IMR-90 (cell line): ENCODE data around the gene GFOD2. TPM values are rescaled to one million over a fixed set of nuclear protein-coding genes. Genes with fewer than 3 reads are reported as not detected.

Source experiments
- ATAC-seq: fragments of 200-7000 bp; cut with Tn5 transposase; 2 replicates; pipeline ENCODE4 v1.9.1; 2020; ENCODE audit warnings: low read depth, mild to moderate bottlenecking, moderate library complexity
- BruUV-seq: library from RNA; stranded (reverse); fragments of 400-500 nt; replicated peaks from 2 replicates; lab custom pipeline; 2021; lab: Mats Ljungman, UMichigan
- CTCF ChIA-PET: fragments of 300-600 bp; formaldehyde crosslinking; extraction: SDS; loops from one replicate; lab custom pipeline; 2021; ENCODE audit warnings: antibody characterized with exemption; lab: Yijun Ruan, JAX
- POLR2A ChIA-PET: fragments of 300-600 bp; sonication (Branson Sonifier 250); formaldehyde crosslinking; loops from one replicate; lab custom pipeline; 2022; ENCODE audit warnings: antibody characterized with exemption; ENCODE audit not compliant: unreplicated experiment; lab: Charles Lee
- DNase-seq: peaks from one replicate; pipeline ENCODE4 v3.0.0; 2013
- H2AFZ ChIP-seq: replicated peaks from 2 replicates; pipeline ENCODE3; 2013; ENCODE audit warnings: low read length, mild to moderate bottlenecking; ENCODE audit not compliant: poor library complexity
- H2AK5ac ChIP-seq: 2 replicates; pipeline ENCODE4 v1.6.1; 2013; ENCODE audit warnings: low read depth, low read length, inconsistent platforms
- H2AK9ac ChIP-seq: replicated peaks from 2 replicates; pipeline ENCODE3; 2013; ENCODE audit warnings: mild to moderate bottlenecking, low read depth, low read length, moderate library complexity; ENCODE audit not compliant: poor library complexity
- H2BK120ac ChIP-seq: 2 replicates; pipeline ENCODE4 v1.6.1; 2013; ENCODE audit warnings: low read depth, low read length, inconsistent platforms
- H2BK15ac ChIP-seq: 3 replicates; pipeline ENCODE4 v1.6.1; 2013; ENCODE audit warnings: low read depth, low read length, inconsistent platforms
- H2BK20ac ChIP-seq: 2 replicates; pipeline ENCODE4 v1.6.1; 2013; ENCODE audit warnings: low read depth, mild to moderate bottlenecking, inconsistent platforms, low read length, moderate library complexity
- H2BK5ac ChIP-seq: 2 replicates; pipeline ENCODE4 v1.6.1; 2013; ENCODE audit warnings: mild to moderate bottlenecking, low read depth, low read length, inconsistent platforms; ENCODE audit not compliant: poor library complexity, severe bottlenecking
- H3K14ac ChIP-seq: replicated peaks from 2 replicates; pipeline ENCODE4 v1.6.1; 2013; ENCODE audit warnings: low read depth, low read length, inconsistent platforms
- H3K18ac ChIP-seq: 2 replicates; pipeline ENCODE4 v1.6.1; 2013; ENCODE audit warnings: low read depth, low read length, control low read depth
- H3K23ac ChIP-seq: 2 replicates; pipeline ENCODE4 v1.6.1; 2013; ENCODE audit warnings: low read depth, low read length, inconsistent platforms
- H3K27ac ChIP-seq: 2 replicates; pipeline ENCODE4 v1.5.1; 2013; ENCODE audit warnings: mild to moderate bottlenecking, control low read depth, low read length; ENCODE audit not compliant: insufficient read depth
- H3K27me3 ChIP-seq: 2 replicates; pipeline ENCODE4 v1.6.1; 2013; ENCODE audit warnings: low read length; ENCODE audit not compliant: control insufficient read depth, insufficient read depth
- H3K36me3 ChIP-seq: 2 replicates; pipeline ENCODE4 v1.6.1; 2013; ENCODE audit warnings: low read length, mixed read lengths; ENCODE audit not compliant: control insufficient read depth, insufficient read depth
- H3K4ac ChIP-seq: 2 replicates; pipeline ENCODE4 v1.6.1; 2013; ENCODE audit warnings: low read depth, low read length, inconsistent platforms
- H3K4me1 ChIP-seq: 2 replicates; pipeline ENCODE4 v1.6.1; 2013; ENCODE audit warnings: low read length, mixed read lengths; ENCODE audit not compliant: control insufficient read depth, insufficient read depth
- H3K4me2 ChIP-seq: 2 replicates; pipeline ENCODE4 v1.6.1; 2013; ENCODE audit warnings: low read depth, mild to moderate bottlenecking, control low read depth, low read length, moderate library complexity
- H3K4me3 ChIP-seq: 2 replicates; pipeline ENCODE4 v1.5.1; 2013; ENCODE audit warnings: low read depth, mild to moderate bottlenecking, control low read depth, low read length, moderate library complexity; ENCODE audit not compliant: insufficient read depth
- H3K56ac ChIP-seq: 2 replicates; pipeline ENCODE4 v1.6.1; 2013; ENCODE audit warnings: low read length, inconsistent platforms; ENCODE audit not compliant: insufficient read depth; ENCODE audit errors: extremely low read depth
- H3K79me1 ChIP-seq, 2 experiments: 2 replicates each; pipeline ENCODE4 v1.6.1; 2013; ENCODE audit warnings: low read length in 2 of 2, inconsistent platforms in 1 of 2, low read depth in 1 of 2
- H3K9ac ChIP-seq: 2 replicates; pipeline ENCODE4 v1.6.1; 2013; ENCODE audit warnings: low read depth, low read length, control low read depth
- H3K9me1 ChIP-seq: 2 replicates; pipeline ENCODE4 v1.6.1; 2013; ENCODE audit warnings: low read length, inconsistent platforms; ENCODE audit not compliant: insufficient read depth
- H3K9me3 ChIP-seq: 2 replicates; pipeline ENCODE4 v1.6.1; 2013; ENCODE audit warnings: low read length; ENCODE audit not compliant: control insufficient read depth, insufficient read depth
- H4K20me1 ChIP-seq: 2 replicates; pipeline ENCODE4 v1.6.1; 2013; ENCODE audit warnings: low read length, inconsistent platforms; ENCODE audit not compliant: insufficient read depth
- H4K5ac ChIP-seq: 2 replicates; pipeline ENCODE4 v1.6.1; 2013; ENCODE audit warnings: mild to moderate bottlenecking, low read depth, low read length, control low read depth
- H4K8ac ChIP-seq, 2 experiments: 2 replicates each; pipeline ENCODE4 v1.6.1; 2013; ENCODE audit warnings: low read depth in 2 of 2, low read length in 2 of 2, control low read depth in 1 of 2, inconsistent platforms in 1 of 2
- H4K91ac ChIP-seq: 2 replicates; pipeline ENCODE4 v1.6.1; 2013; ENCODE audit warnings: low read depth, low read length, inconsistent platforms; ENCODE audit not compliant: insufficient read depth
- BHLHE40 ChIP-seq: fragments of 150-350 bp; IDR thresholded peaks from 2 replicates; pipeline ENCODE4 v1.6.1; 2016; ENCODE audit warnings: mild to moderate bottlenecking, low read depth, low read length
- CEBPB ChIP-seq: IDR thresholded peaks from 2 replicates; pipeline ENCODE4 v1.6.1; 2012; ENCODE audit warnings: low read depth, low read length, improper control_type of control experiment
- CHD1 ChIP-seq: IDR thresholded peaks from 2 replicates; pipeline ENCODE4 v1.6.1; 2012; ENCODE audit warnings: low read depth, low read length, improper control_type of control experiment
- FOS ChIP-seq: fragments of 150-350 bp; IDR thresholded peaks from 2 replicates; pipeline ENCODE4 v1.6.1; 2016; ENCODE audit warnings: low read depth, low read length
- MAFK ChIP-seq: IDR thresholded peaks from 2 replicates; pipeline ENCODE4 v1.6.1; 2012; ENCODE audit warnings: low read depth, low read length, improper control_type of control experiment
- RAD21 ChIP-seq: IDR thresholded peaks from 2 replicates; pipeline ENCODE4 v1.6.1; 2012; ENCODE audit warnings: low read length, improper control_type of control experiment
- RCOR1 ChIP-seq: IDR thresholded peaks from 2 replicates; pipeline ENCODE4 v1.6.1; 2012; ENCODE audit warnings: mild to moderate bottlenecking, low read length, improper control_type of control experiment; ENCODE audit not compliant: insufficient replicate concordance
- RFX5 ChIP-seq: IDR thresholded peaks from 2 replicates; pipeline ENCODE4 v1.8.0; 2012; ENCODE audit warnings: low read depth, mild to moderate bottlenecking, low read length, moderate library complexity
- SMC3 ChIP-seq: fragments of 150-350 bp; IDR thresholded peaks from 2 replicates; pipeline ENCODE4 v1.6.1; 2016; ENCODE audit warnings: low read depth, mild to moderate bottlenecking, antibody characterized with exemption, low read length, moderate library complexity
- WGBS, 2 experiments: methylation state at CpG; one replicate each; pipeline versions ENCODE4 v1.1.5 to v1.1.7; 2013; ENCODE audit warnings: missing lambda C conversion rate in 2 of 2; ENCODE audit not compliant: insufficient read length in 1 of 2; ENCODE audit errors: extremely low coverage in 2 of 2; 5-methylcytosine and 5-hydroxymethylcytosine counted together
- dilution Hi-C: fragments of 300-500 bp; cut with HindIII; formaldehyde crosslinking; loops from one replicate; pipeline ENCODE4 v1.14.3; 2018; ENCODE audit warnings: low sequenced_read_pairs; ENCODE audit not compliant: unreplicated experiment
- in situ Hi-C: fragments of 300-500 bp; cut with MboI; formaldehyde crosslinking; loops from 3 replicates; pipeline ENCODE4 v1.14.3; 2019; ENCODE audit warnings: low sequenced_read_pairs, inconsistent platforms, mixed read lengths
- intact Hi-C: fragments of 100-400 bp; cut with micrococcal nuclease; formaldehyde crosslinking; loops from 2 replicates; pipeline ENCODE4 v1.10.0; 2022
- polyA plus RNA-seq, 3 experiments: library from polyadenylated mRNA; depleted of rRNA; stranded (reverse); fragments of >200 nt; gene quantifications; 2 replicates each; pipeline ENCODE4 v1.2.3, GENCODE V29; 2012; ENCODE audit warnings: low replicate concordance in 1 of 3
- total RNA-seq: library from RNA; depleted of rRNA; stranded (reverse); fragments of >200 nt; gene quantifications from 2 replicates; pipeline ENCODE4 v1.2.3, GENCODE V29; 2012
- TF ChIP-seq, protein P1 (sequence below): fragments of 150-350 bp; IDR thresholded peaks from 2 replicates; pipeline ENCODE4 v1.6.1; 2016; ENCODE audit warnings: low read depth, mild to moderate bottlenecking, low read length, moderate library complexity, borderline replicate concordance
- TF ChIP-seq, protein P2 (sequence below): conservative IDR thresholded peaks from 2 replicates; pipeline ENCODE4 v1.5.1; 2012; ENCODE audit warnings: mild to moderate bottlenecking, low read depth, low read length, improper control_type of control experiment
- TF ChIP-seq, protein P3 (sequence below): fragments of 150-350 bp; IDR thresholded peaks from 2 replicates; pipeline ENCODE4 v1.6.1; 2017; ENCODE audit warnings: mild to moderate bottlenecking, antibody characterized with exemption, low read length, low read depth

The GFOD2 gene
- total and polyA plus RNA-seq, 2 of the 4 experiments (the other 2 are of a cell fraction), result 12.3 to 18.1 TPM

DNA sequence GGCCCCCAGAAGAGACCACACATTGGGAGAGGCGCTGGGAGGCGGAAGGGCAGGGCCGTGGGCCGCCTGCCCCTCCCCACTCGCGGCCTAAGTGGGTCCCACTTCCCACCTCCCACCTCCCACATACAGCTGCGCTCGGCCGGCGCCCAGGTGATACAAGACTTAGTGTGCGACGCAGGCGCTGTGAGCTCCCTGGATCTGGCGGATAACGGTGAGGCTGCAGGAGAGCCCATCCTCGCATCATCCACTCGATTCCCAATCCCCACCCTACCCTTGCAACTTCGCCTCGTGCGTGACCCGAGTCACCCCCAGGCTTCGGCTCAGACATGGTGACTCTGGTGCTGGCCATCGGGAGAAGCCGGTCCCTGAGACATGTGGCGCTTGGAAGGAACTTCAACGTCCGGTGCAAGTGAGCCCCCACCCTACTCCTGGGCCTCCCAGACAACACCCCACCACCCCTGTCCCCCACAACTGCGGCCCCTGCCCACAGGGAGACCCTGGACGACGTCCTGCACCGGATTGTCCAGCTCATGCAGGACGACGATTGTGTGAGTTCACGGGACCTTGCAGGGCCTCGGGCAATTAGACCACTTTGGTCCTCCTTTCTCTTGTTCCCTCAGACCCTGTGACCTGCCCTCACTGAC is 70.2 kb downstream of the GFOD2 start:
- Histone ChIP-seq H3K4me2 (no peak overlapping the region), H4K5ac (no peak overlapping the region), H2AK9ac (peak overlapping the region; percentile 55), H2BK5ac (no peak overlapping the region), H3K56ac (no peak overlapping the region), H2BK20ac (no peak overlapping the region), H2BK120ac (no peak overlapping the region), H3K14ac (no peak overlapping the region), H3K9ac (no peak overlapping the region), H3K18ac (no peak overlapping the region), H3K4me1 (peaks cover 4% of the 10 kb centered on the region; the same call in 1 of the 2 replicates), H4K91ac (no peak overlapping the region), H3K27ac (no peak overlapping the region), H4K20me1 (peaks cover 9% of the 10 kb centered on the region), H3K4ac (no peak overlapping the region), H3K27me3 (peaks cover 79% of the 10 kb centered on the region), H3K9me3 (no peaks in the 10 kb centered on the region), H3K23ac (no peak overlapping the region; the same call in 1 of the 2 replicates), H3K9me1 (no peaks in the 10 kb centered on the region), H2BK15ac (no peak overlapping the region), H4K8ac (no peak overlapping the region), H3K79me1 (no peaks in the 10 kb centered on the region), H3K36me3 (no peaks in the 10 kb centered on the region), H2AK5ac (no peak overlapping the region), H2AFZ (peak overlapping the region; percentile 32), H3K4me3 (no peak overlapping the region)
- ChIA-PET CTCF (interaction anchor here (0.7 to 1.1 kb wide), 2 partner anchors 19 to 128 kb away, joined by 3 to 4 read pairs; no protein-coding TSS in a partner anchor), POLR2A (interaction anchor here (0.6 kb wide), 1 partner anchor 128 kb away, joined by 13 read pairs; no protein-coding TSS in a partner anchor)
- TF ChIP-seq, protein P1, sequence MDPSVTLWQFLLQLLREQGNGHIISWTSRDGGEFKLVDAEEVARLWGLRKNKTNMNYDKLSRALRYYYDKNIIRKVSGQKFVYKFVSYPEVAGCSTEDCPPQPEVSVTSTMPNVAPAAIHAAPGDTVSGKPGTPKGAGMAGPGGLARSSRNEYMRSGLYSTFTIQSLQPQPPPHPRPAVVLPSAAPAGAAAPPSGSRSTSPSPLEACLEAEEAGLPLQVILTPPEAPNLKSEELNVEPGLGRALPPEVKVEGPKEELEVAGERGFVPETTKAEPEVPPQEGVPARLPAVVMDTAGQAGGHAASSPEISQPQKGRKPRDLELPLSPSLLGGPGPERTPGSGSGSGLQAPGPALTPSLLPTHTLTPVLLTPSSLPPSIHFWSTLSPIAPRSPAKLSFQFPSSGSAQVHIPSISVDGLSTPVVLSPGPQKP, result no peak
- TF ChIP-seq MAFK, result no peak
- TF ChIP-seq CEBPB, result no peak
- TF ChIP-seq RAD21, result no peak
- no peak for TF ChIP-seq RFX5
- TF ChIP-seq BHLHE40, result no peak
- TF ChIP-seq, protein P2, sequence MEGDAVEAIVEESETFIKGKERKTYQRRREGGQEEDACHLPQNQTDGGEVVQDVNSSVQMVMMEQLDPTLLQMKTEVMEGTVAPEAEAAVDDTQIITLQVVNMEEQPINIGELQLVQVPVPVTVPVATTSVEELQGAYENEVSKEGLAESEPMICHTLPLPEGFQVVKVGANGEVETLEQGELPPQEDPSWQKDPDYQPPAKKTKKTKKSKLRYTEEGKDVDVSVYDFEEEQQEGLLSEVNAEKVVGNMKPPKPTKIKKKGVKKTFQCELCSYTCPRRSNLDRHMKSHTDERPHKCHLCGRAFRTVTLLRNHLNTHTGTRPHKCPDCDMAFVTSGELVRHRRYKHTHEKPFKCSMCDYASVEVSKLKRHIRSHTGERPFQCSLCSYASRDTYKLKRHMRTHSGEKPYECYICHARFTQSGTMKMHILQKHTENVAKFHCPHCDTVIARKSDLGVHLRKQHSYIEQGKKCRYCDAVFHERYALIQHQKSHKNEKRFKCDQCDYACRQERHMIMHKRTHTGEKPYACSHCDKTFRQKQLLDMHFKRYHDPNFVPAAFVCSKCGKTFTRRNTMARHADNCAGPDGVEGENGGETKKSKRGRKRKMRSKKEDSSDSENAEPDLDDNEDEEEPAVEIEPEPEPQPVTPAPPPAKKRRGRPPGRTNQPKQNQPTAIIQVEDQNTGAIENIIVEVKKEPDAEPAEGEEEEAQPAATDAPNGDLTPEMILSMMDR, result no peak
- no peak for TF ChIP-seq CHD1
- no peak for TF ChIP-seq SMC3
- TF ChIP-seq, protein P3, sequence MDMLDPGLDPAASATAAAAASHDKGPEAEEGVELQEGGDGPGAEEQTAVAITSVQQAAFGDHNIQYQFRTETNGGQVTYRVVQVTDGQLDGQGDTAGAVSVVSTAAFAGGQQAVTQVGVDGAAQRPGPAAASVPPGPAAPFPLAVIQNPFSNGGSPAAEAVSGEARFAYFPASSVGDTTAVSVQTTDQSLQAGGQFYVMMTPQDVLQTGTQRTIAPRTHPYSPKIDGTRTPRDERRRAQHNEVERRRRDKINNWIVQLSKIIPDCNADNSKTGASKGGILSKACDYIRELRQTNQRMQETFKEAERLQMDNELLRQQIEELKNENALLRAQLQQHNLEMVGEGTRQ, result no peak
- no peak for TF ChIP-seq RCOR1
- no peak for TF ChIP-seq FOS
- ATAC-seq (no peak), DNase-seq (no peak)
- in situ Hi-C loops, result no loop called here
- intact Hi-C loops, result no loop called here
- WGBS, 2 experiments, result 38% methylated on average over 17 of the region's 35 CpGs; no CpG with 5 or more reads in 1 of the 2 experiments
- BruUV-seq, result no TSS peak
- dilution Hi-C loops, result no loop called here
